Measurements from ENCODE around the gene ZSWIM7.
"Not testable (repeated sequence)": the region's sequence is repeated elsewhere in the genome, so short reads cannot be mapped to it uniquely, and the experiment has no call there.

ZSWIM7 gene

DNA sequence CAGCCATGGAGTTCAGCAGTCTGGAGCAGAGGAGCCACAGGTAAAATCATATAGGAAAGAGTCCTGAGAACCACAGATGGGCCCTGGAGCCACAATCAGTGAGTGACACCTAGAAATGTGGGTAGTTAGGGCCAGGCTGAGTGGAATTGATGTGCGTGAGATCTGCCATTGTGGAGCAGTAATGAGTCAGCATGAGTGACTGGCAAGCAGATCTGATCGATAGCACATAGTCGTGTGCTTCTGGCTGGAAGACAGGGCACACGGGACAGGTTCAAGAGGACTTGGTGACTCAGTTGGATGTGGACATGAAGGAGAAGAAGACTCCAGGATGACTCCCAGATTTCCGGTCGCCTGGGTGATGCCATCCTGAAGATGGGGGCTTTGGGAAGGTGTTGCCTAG, 42.3 kb downstream of the ZSWIM7 start:
- DNase-seq (ENCODE audit: low read depth), result no peak

DNA sequence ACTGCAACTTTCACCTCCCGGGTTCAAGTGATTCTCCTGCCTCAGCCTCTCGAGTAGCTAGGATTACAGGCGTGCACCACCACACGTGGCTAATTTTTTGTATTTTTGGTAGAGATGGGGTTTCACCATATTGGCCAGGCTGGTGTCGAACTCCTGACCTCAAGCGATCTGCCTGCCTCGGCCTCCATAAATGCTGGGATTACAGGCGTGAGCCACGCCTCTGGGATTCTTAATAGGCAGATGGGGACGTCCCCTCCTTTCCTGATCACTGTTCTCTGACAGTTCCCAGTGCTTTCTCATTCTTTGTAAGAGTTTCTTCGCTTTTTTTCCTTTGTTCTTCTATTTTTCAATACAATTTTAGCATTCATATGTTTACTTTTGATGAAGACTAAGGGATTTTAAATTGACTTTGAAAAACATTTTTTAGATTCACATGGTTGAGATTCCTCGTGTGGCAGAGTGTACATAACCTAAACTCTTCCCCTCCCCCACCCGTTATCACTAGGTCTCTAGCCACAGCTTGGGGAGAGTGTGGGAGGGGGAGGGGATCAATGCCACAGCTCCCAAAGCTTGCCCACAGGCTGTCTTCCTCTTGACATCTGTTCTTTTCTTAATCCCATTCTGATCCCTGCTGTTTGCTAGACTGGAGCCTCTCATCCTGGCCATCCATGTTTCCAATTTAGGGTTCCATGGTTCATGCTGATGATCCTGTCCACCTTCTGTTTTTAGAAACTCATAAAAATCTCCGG, 43.5 kb downstream of the ZSWIM7 start:
- no peak for DNase-seq (ENCODE audit: low read depth)

DNA sequence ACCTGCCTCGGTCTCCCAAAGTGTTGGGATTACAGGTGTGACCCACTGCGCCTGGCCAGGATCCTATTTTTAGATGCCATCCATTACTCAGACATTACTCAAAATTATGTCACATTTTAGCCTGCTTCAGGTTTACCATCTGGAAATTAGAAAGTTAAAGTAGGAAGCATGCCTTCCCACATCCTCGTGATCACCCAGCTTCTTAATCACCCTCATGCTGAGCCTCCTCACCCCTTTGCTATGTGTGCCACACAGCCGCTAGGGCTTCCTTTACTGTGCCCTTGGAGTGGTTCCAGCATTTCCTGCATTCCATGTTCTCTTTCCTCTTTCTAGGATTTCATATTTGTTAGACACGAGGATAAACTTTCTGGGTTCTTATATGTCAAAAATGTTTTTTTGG, 45.3 kb downstream of the ZSWIM7 start:
- no peak for DNase-seq (ENCODE audit: low read depth)

DNA sequence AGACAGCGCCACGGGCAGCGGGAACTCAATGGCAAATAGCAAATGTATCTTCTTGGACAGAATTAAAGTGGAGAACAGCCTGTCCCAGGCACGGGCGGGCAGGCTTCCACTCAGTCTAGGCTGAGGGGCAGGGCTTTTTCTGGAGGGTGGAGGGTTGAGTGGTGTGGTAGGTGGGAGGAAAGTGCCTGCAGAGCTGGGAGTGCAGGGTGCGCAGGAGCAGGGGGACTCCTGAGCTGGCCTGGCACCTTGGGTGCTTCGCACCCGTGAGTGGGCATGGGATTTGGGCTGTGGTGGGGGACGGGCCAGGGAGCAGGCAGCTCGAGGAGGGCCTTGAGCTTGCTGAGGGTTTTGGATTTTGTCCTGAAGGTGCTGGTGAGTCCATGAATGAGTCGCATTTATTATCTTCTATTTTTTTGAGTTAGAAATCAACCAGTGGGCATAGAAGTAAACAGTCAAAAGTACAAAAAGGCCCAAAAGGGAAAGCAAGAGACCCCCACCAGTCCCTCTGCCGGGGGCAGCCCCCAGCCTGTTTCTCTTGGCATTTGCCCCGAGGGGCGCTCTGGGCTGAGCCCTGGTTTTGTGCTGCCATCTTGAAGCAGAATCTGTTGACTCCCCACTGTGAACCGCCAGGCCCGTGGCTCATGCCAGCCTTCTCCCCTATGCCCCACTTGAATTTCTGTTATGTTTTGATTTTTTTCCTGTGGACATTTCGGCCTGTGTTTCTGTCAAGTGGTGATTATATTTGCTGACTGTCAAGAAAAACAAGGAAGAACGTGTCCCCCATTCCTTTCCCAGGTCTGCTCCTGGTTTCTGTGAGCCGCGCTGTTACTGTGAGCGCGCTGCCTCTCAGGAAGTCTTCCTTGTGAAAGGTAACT, 46.4 kb downstream of the ZSWIM7 start:
- no peak for DNase-seq (ENCODE audit: low read depth)

DNA sequence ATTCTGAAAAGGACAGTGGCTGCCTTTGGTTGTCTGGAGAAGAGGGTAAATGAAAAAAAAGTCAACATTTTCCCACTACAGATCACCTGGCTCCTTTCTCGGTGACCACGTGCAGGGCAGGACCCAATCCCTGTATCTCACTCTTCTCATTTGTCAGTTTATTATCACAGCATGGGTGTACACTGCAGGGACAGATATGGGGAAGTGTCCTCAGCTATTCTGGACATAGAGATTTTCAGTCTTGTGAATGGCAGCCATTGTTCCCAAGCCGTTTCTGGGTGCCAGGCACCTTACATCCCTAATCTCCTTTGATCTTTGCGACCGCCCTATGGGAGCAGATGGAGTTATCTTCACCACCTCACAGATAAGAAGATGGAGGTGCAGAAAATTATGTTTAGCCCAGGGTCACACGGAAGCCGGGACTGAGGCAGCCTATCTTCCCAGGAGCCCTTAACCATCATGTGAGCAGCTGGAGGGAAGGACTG, 47.4 kb downstream of the ZSWIM7 start:
- no peak for DNase-seq (ENCODE audit: low read depth)

DNA sequence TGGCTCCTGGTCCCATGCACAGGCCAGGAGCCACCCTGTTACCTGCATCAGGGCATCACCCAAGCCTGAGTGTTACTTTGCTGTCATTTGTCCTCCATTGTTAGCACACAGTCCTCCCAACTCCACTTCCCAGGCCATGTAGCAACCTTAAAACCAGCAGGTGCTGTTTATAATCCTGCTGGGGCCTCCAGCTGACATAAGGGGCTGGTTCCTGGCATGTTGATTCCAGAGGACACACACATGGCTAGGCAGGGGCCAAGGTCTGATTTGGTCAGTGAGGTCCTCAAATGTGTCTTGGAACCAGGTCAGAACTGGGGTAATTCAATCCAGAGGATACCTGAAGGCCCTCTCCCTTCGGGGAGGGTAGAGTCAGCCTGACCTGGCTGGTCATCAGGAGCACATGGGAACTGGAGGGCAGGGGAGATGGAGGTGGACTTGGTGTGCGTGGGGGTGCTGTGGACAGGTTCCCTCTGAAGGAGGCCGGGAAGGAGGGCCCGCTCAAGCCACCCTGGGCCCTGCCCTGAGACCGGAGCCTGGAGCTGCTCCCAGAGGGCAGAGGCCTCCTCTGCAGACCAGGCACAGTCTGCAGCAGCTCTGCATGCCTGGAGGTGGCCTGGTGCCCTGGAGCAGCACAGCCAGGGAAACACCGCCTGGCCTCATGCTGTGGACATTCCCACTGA, 48.0 kb downstream of the ZSWIM7 start:
- DNase-seq (ENCODE audit: low read depth), result no peak

DNA sequence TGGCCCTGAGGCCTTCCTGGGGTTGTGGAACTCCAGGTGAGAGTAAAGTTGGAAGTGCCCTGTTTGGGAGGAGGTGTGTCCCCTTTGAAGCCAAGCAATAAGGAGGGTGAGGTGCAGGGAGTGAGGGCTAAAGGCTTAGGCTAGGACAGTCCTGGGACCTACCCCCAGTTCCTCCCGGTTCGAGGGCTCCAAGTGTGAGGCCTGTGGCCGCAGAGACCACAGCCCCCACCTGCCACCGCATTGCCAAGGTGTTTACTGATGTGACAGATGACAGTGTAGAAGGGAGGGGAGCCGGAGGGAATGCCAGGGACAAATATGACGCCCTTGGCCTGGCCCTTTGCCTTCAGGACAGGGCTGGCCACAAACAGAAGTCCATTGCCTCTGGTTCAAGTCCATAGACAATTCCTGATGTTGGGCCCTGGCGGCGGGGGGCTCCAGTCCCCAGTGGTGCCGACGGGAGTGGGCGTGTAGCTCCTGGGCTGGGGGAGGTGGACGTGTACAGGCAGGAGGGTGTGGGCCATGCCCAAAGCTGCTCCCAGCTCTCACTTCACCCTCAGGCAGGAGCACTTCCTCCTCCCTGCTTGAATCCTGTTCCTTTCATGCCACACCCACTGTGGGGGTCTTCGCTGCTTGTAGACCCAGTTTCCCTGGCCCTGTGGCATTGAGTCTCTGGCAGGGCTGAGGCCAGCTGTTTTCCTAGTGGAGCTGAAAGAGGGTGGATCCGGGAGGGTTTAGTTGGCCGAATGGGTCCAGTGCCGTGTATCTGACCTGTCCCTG, 51.3 kb downstream of the ZSWIM7 start:
- DNase-seq (ENCODE audit: low read depth), result no peak

DNA sequence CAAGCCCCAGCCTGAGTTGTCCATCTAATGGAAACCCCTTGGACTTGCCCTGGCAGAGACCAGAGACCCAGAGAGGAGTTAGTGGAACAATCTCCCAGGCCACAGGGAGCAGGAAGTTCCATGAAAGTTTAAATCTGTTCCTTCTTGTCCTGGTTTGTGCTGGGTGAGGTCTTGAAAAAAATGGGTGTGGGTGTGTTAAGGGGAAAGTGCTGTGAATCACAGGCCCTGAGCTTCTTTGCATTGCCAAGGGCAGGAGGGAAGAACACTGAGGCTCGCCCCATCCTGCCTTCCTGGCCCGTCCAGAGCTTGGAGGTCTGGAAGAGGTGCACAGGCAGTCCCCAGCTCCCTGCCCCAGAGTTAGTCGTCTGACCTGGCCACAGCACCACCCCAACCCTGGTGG, 52.2 kb downstream of the ZSWIM7 start:
- DNase-seq (ENCODE audit: low read depth), result no peak

DNA sequence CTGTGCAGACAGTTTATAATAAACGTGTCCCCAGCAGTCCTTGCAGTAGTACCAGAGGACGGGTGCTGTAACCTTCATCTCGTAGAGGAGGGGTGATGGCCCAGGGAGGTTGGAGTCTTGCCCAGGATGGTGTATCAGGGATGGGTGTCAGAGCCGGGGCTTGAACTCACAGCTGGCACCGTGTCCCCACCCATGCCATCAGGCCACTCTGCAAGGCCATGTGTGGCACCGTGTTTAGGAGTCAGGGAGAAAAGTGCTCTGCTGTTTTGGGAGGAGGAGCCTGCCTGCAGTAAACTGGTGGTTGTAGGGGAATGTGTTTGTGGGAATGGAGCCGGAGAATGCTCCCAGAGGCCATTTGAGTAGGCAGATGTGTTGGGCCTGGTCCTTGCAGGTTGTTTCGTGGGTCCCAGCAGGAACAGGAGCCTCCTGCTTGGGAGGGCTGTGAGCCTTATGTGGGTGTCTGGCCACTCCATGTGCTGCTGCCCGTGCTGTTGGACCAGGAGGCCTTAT, 52.8 kb downstream of the ZSWIM7 start:
- DNase-seq (ENCODE audit: low read depth), result no peak

DNA sequence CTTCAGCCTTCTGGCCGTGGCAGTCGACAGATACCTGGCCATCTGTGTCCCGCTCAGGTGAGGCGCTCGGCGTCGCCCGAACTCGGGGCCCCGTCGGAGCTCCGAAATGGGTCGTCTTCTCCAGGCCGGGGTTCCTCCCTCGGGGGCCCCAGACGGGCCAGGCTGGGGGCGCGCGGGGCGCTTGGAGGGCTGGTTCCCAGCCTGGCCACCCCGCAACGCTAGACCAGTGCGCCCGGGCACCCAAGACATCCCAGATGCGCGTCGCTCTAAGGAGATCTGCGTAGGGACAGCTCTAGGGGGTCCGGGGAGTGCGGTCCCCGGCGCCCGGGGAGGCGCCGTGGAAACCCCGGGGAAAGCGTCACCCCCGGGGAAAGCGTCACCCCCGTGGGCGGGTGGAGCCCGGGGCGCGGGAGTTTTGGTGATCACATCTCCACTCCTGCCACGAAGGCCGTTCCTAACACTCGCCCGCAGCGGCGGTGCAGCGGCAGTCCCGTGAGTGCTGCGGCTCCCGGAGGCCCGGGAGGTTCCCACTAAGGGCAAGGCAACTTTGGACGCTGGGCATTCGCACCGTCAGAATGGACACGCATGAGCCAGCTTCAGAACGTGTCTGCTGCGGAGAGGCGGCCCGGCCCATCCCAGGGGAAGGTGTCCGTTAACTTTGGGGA, 53.8 kb downstream of the ZSWIM7 start:
- DNase-seq (ENCODE audit: low read depth), result no peak

DNA sequence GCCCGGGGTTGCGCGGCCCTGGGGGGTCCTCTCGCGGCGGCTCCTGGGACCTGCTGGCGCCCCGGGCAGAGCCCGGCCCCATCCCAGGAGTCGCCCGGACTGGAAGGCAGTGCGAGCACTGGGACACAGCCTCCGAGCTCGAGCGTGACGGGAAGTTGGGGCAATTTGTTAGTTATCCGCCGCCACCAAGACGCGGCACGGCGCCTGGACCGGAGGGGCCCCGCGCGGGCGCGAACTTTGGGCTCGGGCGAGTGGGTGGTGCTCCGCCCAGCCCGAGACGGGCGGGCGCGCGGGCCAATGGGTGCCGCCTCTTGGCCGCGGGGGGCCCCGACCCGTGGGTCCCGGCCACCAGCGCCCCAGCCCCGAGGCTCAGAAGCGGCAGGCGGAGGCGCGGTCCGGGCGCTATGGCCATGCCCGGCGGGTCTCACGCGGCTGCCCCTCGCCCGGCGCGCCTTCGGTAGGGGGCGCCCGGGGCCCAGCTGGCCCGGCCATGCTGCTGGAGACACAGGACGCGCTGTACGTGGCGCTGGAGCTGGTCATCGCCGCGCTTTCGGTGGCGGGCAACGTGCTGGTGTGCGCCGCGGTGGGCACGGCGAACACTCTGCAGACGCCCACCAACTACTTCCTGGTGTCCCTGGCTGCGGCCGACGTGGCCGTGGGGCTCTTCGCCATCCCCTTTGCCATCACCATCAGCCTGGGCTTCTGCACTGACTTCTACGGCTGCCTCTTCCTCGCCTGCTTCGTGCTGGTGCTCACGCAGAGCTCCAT, 54.6 kb downstream of the ZSWIM7 start, which contains the start of gene ADORA2B:
Gene ADORA2B (plus strand): TSS at position 372 of the 768 bp plus-strand sequence. CDS start 119 bp downstream, at position 491.
- peak; percentile 30 for DNase-seq (ENCODE audit: low read depth)

DNA sequence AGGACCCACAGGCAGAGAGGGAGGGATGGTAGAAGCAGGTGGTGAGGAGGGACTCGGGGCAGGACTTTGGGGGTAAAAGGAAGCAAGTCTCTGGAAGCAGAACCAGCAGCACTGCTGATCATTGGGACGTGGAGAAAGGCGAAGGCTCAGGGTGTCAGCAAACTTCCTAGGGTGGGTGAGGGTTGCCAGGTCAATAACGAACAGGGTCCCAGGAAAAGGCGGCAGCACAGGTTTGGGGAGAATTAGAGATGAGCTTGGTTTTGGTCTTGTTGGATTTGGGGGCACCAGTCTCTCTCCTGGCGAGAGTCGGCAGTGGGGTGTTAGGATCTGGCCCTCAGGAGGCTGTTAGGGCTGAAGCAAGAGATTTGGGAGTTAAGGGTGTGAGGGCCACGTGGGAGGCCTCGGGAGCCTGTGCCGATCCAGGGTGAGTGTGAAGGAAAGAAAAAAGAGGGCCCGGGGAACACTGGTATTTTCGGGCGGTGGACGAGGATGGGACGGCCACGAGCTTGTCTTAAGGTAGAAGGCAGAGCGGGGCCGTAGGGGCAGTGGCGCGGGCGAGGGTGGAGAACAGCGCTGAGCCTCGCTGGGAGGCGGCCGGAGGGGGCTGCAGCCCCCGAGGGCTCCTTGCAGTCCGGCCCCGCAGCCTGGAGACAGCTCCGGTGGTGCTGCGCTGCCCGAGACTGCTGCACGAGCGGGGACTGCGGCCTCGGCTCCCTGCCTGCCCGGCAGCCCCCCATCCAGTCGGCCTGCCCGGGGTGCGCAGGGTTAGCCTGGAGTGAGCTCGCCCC, 55.3 kb downstream of the ZSWIM7 start:
- no peak for DNase-seq (ENCODE audit: low read depth)

DNA sequence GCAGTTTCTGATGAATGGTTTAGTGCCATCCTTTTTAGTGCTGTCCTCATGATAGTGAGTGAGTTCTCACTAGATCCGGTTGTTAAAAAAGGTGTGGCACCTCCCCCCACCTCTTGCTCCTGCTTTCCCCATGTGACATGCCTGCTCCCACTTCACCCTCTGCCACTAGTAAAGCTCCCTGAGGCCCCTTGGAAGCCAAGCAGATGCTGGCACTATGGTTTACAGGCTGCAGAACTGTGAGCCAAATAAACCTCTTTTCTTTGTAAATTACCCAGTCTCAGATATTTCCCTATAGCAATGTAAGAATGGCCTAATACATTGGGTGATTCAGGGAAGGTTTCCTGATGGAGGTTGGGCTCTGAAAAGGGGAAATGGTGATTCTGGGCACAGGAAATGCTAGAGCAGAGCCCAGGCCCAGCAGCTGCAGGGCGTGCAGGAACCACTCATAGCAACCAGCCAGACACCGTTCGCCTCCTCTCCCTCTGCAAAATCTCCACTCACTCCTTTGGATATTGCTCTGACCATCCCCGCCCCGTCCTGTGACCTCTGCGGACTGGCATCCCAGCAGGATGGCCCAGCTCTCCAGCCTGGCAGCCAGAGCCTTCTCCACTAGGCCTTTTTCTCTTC, 57.2 kb downstream of the ZSWIM7 start:
- DNase-seq (ENCODE audit: low read depth), result no peak

DNA sequence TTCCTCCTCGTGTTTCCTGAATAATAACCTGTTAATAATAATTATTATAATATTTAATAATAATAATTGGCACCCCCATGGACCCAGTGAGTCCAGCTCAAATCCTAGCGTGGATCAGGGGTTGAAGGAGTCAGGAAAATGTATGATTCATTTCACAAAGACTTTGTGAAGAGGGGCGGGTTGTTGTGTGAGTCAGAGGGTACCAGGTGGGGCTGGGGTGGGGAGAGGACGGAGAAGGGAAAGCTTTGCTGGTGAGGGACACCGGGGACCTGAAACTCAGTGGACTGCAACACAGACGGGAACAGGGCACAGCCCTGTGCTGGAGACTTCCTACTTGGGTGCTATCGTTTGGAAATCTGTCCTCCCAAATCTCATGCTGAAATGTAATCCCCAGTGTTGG, 57.7 kb downstream of the ZSWIM7 start:
- DNase-seq (ENCODE audit: low read depth), result no peak

DNA sequence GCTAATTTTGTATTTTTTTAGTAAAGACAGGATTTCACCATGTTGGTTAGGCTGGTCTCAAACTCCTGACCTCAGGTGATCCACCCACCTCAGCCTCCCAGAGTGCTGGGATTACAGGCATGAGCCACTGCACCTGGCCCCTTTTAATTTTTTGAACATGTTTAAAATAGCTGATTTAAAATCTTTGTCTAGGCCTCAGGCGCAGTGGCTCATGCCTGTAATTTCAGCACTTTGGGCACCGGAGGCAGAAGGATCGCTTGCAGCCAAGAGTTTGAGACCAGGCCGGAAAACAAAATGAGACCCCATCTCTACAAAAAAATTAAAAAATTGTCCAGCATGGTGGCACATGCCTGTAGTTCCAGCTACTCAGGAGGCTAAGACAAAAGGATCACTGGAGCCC, 63.0 kb downstream of the ZSWIM7 start:
- not testable (repeated sequence) for DNase-seq (ENCODE audit: low read depth)

DNA sequence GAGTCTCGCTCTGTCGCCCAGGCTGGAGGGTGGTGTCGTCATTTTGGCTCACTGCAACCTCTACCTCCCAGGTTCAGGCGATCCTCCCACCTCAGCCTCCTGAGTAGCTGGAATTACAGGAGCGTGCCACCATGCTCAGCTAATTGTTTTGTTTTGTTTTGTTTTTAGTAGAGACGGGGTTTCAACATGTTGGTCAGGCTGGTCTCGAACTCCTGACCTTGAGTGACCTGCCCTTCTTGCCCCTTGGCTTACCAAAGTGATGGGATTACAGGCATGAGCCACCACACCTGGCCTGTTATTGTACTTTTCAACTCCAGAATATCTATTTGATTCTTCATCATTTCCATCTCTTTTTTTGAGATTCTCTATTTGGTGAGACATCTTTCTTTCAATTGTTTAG, 63.6 kb downstream of the ZSWIM7 start:
- no peak for DNase-seq (ENCODE audit: low read depth)

DNA sequence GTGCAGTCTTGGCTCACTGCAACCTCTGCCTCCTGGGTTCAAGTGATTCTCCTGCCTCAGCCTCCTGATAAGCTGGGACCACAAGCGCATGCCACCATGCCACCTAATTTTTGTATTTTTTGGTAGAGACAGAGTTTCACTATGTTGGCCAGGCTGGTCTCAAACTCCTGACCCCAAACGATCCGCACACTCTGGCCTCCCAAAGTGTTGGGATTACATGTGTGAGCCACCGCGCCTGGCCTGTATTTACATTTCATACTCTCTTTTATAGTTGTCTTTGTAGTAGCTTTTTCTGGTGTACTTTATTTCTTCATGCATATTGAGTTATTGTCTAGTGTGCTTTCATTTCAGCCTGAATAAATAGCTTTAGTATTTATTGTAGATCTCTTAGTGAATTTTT, 64.6 kb downstream of the ZSWIM7 start:
- no peak for DNase-seq (ENCODE audit: low read depth)

DNA sequence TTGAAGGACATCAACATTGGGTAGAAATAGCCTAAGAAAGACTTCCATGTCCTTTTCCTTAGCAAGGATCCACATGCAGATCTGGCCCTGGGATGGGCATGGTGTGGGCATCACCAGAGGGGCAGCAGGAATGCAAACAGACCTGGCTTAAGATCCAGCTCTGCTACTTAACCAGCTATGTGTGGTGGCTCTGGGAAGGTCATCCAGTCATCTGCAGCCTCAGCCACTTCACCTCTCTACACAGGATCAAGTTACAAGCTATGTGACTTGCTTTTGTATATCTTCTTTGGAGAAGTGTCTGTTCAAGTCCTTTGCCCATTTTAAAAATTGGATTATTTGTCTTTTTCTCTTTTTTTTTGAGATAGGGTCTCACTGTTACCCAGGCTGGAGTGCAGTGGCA, 68.1 kb downstream of the ZSWIM7 start:
- no peak for DNase-seq (ENCODE audit: low read depth)

DNA sequence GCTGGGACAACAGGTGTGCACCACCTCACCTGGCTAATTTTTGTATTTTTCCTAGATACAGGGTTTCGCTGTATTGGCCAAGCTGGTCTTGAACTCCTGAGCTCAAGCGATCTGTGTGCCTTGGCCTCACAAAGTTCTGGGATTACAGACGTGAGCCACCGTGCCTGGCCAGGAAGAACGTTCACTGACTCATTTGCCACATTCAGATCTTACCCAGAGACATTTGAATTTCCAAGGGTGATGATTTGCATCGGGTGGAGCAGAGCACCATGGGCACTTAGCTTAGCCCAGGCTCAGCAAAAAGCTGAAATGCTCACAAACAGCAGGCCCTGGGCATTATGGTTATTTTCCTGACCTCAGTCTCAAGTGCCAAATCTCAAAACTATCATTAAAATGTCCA, 69.1 kb downstream of the ZSWIM7 start:
- no peak for DNase-seq (ENCODE audit: low read depth)
